HG03139 (cell line): ENCODE data around the gene DNMBP.
"Not testable (repeated sequence)": the region's sequence is repeated elsewhere in the genome, so short reads cannot be mapped to it uniquely, and the experiment has no call there.

Experiments used
- ATAC-seq: cut with Tn5 transposase; IDR thresholded peaks from one replicate; pipeline ENCODE4 v1.9.1; 2021; ENCODE audit not compliant: unreplicated experiment

The DNMBP gene

DNA sequence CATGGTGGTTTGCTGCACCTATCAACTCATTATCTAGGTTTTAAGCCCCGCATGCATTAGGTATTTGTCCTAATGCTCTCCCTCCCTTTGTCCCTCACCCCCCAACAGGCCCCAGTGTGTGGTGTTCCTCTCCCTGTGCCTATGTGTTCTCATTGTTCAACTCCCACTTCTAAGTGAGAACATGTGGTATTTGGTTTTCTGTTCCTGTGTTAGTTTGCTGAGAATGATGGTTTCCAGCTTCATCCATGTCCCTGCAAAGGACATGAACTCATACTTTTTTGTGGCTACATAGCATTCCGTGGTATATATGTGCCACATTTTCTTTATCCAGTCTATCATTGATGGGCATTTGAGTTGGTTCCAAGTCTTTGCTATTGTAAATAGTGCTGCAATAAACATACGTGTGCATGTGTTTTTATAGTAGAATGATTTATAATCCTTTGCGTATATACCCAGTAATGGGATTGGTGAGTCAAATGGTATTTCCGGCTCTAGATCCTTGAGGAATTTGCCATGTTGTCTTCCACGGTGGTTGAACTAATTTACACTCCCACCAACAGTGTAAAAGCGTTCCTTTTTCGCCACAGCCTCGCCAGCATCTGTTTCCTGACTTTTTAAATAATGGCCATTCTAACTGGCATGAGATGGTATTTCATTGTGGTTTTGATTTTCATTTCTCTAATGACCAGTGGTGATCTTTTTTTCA, 146.1 kb downstream of the DNMBP start:
- not testable (repeated sequence) for ATAC-seq

- ATAC-seq = no peak
These were observed 149.3 kb downstream of the DNMBP start for GRCh38 chr10:99860466-99860865.

GRCh38 chr10:99859585-99859984, 150.2 kb downstream of the DNMBP start:
- ATAC-seq = no peak

DNA sequence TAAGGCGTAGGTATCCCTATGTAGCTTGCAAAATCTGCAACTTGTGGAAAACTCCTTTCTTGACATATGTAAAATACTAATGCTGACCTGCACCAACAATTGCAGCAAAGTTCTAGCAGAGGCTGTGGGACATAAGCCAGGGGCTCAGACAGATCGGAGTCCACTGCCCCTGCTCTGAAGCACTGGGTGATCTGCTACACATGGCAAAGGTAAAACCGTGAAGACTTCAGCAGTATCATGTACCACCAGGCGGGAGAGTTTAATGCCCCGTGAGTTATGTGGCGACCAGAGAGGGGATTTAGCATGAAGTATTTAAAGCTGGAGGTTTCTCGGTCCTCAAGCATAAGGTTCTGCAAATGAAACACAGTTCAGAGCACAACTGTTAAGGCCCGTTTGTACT, 150.9 kb downstream of the DNMBP start:
- ATAC-seq = no peak

DNA sequence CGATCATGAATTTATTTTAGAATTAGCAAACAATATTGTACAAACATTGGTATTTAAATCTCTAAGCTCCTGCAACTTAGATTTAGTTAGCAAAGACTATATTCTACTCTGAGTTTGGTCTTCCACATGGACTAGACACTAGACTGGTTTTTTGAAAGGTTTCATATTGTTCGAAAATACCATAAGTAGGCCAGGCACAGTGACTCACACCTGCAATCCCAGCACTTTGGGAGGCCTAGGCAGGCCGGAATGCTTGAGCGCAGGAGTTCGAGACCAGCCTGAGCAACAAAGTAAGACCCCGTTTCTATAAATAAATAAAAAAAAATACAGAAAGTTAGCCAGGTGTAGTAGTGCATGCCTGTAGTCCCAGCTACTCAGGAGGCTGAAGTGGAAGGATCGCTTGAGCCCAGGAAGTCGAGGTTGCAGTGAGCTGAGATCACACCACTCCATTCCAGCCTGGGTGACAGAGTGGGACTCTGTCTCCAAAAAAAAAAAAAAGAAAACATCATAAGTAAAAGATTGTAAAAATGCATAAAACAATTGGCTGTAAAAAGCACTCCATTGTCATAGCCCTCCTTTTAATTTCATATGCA, 154.2 kb downstream of the DNMBP start:
- ATAC-seq = no peak

DNA sequence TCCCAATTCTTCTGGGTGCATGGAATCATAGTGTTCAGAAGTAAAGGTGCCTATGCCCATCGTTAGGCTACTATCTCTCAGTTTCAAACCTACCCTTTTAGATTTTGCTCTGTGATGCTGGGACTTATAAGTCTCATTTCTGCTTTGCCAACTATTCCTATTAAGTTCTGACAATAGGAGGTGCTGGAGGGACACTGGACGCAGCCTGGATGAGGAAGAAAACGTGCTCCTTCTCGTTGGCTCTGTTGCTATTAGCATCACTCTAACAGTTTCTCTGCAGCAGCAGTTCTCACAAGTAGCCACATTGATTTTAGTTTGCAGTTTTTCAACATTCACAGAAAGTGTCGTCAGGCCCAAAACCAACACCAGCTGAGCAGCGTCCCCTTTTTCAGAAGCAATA, 154.9 kb downstream of the DNMBP start:
- ATAC-seq = no peak

DNA sequence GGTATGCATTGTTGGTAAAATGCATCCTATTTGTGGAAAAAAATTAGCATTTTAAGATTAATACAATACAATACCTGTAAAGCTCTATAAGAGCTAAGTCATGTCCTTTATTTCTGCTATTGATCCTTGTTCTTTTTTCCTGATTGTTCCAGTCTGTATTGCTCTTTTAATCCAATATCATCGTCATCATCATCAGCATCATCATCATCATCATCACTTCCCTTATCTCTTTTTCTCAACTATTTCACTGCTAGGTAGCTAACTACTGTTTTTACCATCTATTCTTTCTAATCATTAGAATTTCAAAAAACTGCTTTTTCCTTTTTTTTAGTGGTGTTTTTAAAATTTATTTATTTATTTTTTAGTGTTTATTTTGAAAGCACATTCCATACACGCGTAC, 156.1 kb downstream of the DNMBP start:
- ATAC-seq = no peak

DNA sequence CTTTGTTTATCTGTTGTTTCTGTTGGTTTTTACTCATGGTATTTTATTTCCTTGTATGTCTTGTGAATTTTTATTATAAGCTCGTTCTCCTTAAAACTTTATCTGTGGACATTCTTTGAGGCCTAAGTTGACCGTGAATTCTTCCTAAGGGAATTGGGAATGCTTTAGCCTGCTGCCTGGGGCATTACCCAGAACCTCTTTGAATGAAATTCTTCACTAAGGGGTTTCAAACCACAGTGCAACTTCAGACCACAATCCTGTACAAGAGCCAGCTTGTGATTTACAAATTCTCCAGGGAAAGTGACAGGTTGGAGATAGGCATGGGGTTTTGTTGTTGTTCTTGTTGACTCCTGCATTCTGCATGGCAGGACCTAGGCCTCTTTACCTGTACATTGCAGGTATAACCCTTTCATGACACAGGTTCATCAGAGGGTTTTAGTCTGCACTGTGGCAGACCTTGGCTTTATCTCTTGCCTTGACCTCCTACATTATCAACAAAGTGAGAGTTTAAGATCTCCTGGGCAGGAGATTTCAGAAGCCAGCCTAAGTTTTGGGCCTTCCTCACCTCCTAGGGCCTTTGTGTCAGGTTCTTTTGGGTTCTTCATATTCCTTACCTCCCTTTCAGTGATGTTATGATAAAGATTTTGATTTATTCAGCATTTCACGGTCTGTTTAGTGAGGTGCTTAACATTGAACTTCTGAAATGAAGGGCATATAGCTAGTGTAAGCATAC, 157.1 kb downstream of the DNMBP start:
- ATAC-seq = no peak

GRCh38 chr10:99851825-99852224, 157.9 kb downstream of the DNMBP start:
- no peak for ATAC-seq

- no peak for ATAC-seq
These were observed 158.9 kb downstream of the DNMBP start for GRCh38 chr10:99850767-99851340.

- no peak for ATAC-seq
These were observed 159.6 kb downstream of the DNMBP start for GRCh38 chr10:99850021-99850766.

DNA sequence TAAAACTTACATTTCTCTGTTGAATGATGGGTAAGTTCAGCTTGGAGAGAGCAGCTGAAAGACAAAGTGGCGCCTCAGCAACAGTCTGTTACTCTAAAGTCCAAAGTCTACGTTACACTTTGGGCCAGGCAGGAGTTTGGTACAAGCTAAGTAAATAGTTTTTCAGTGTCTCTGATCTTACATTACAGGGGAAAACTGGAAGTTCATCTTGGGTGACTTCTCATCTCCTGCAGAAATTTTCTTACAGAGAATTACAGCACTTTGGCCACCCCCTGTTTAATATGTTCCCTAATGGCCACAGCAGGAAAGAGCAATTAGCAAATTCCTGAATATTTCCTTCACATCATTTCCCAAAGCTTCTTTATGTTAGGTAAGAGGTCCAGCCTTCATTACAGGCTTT, 160.2 kb downstream of the DNMBP start:
- no peak for ATAC-seq

DNA sequence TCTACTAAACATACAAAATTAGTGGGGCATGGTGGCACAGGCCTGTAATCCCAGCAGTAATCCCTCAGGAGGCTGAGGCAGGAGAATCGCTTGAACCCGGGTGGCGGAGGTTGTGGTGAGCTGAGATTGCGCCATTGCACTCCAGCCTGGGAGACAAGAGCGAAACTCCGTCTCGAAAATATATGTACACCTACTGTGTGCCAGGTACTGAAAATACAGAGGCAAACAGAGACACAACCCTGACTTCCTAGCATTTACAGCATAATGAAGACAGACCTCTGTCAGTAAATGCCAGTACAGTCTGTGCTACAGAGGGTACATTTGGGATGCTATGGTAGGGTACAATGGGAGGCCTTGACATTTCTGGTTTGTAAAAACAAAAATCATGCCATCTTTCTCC, 160.7 kb downstream of the DNMBP start:
- ATAC-seq = no peak

DNA sequence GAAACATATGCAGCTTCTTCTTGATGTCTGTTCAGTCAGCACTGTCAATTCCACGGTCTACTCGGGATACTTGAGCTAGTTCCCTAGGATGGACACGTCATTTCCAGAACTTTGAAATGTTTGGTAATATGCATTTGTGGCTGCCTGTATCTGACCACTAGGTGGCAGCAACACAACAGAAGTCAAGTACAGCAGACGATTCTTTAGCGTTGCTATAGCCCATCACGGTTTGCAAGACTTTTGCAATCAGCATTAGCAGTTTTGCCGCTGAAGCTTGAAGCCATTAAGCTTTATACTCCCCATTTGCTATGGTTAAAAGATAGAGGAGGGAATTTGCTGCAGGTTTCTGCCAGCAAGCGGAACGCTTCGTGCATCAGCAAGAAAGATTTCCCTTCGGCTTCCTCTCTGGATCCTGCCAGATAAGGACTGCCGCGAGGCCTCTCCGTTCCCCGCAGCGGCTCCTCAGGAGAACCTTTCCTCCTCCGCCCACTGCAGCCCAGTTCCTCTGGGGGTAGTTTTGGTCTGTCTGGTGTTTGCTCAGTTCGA, 163.8 kb downstream of the DNMBP start:
- peak; percentile 73 for ATAC-seq

GRCh38 chr10:99844433-99844955, 165.3 kb downstream of the DNMBP start:
- no peak for ATAC-seq

- no peak for ATAC-seq
These were observed 166.4 kb downstream of the DNMBP start for GRCh38 chr10:99843310-99843709.

DNA sequence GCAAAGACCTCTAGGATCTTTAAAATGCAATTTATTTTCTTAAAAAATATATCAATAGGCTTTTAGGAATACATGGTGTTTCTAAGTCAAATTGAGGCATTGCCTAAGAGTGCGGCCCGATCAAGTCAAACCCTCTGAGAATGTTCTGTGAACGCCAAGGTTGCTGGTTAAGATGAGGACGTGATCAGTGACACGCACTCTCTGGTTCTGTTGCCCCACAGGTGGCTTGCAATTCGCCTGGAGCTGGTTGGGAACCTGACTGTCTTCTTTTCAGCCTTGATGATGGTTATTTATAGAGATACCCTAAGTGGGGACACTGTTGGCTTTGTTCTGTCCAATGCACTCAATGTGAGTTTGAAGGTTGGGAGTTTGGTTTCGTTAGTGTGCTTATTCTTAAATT, 168.0 kb downstream of the DNMBP start:
- ATAC-seq = no peak

GRCh38 chr10:99840859-99841258, 168.9 kb downstream of the DNMBP start:
- ATAC-seq = not testable (repeated sequence)

DNA sequence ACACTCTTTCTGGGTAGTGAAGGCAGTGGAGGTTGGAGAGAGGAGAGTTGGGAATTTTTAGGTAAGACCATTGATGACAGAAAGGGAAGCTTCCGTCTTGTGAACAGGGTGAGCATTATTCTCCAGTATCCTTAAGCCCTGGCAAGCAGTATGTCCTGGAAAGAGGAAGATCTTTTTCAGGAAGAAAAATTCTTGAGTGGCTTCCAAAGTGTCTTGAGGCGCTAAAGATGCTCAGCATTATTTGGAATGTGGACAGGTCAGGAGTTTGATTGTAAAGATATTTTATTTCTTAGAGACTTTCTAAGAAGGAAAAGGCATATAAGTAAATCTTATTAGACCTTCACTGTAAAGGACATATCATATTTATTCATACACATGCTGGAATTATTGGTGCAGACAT, 173.0 kb downstream of the DNMBP start:
- ATAC-seq = no peak

DNA sequence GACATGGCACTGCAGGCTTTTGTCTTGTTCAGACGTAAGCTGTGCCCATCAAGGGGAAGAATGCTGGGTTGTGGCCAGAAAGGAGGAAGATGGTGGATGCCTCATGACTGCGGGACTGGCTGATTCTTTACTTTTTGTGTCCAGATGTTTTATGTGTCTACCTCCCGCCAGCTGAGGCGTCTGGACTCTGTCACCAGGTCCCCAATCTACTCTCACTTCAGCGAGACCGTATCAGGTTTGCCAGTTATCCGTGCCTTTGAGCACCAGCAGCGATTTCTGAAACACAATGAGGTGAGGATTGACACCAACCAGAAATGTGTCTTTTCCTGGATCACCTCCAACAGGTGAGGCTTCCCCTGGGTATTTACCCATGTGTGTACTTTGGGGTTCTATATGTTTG, 173.8 kb downstream of the DNMBP start:
- no peak for ATAC-seq

DNA sequence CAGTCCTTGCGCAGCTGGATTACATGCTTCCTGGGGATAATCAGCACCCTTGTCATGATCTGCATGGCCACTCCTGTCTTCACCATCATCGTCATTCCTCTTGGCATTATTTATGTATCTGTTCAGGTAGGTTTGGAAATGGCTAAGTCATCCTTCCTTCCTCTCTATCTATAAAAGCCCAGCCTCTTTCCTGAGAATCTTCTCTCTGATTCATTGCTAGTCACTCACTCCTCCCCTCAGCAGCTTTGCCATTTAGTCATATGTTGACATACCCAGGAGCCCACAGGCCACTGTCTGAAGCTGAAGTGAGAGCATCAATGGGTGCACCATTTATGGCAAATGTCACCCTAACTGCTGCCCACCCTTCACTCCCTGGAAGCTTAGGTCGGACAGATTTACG, 175.3 kb downstream of the DNMBP start:
- ATAC-seq = no peak
